DMS79 treated with DMSO at 0.1 percent for 48 hours (cell line): ENCODE results near the gene SOCS7.
"Not testable (repeated sequence)": the region's sequence is repeated elsewhere in the genome, so short reads cannot be mapped to it uniquely, and the experiment has no call there.

Experiments used
- DNase-seq: peaks from one replicate; lab custom pipeline; 2025; lab: John Stamatoyannopoulos, UW

The SOCS7 gene

DNA sequence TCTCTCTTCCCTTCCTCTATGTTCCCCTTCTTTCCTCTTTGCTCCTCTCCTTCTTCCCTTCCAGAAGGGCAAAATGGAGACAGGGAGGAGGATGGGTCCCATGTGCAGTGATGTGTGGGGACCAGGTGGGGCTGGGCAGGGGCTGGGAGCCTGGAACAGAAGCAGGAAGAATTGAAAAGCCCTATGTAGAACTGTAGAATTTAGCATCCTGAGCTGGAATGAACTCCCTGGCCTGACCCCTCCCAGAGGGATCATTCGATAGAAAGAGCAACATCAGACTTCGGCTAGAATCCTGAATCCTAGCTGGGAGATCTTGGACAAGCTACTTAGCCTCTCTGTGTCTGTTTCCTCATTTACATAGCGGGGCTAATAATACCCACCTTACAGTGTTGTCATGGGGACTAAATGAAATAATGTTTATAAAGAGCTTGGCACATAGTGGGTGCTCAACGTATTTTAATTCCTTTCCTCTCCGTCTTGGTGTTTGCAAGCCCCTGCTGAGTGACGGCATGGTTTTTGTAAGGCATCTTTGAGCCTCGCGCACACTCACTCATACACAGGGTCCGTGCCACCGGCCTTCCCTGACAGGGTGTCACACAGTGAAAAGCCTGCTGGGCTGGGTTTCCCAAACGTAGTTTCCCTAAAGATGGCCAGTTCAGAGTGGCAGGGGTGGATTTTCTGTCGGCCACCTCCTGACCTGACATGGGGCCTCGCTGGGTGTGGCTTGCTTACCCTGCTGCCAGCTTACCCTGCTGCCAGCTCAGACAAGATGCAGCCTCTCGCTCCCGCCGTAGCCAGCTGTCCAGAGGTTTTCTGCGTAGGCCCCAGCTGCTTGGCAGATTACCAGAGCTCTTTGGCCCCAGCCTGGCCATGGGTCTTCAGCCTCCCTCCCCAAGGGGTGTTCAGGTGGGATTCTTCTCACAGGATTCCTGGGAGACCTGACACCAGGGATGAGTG is 70.5 kb downstream of the SOCS7 start:
- DNase-seq = no peak

DNA sequence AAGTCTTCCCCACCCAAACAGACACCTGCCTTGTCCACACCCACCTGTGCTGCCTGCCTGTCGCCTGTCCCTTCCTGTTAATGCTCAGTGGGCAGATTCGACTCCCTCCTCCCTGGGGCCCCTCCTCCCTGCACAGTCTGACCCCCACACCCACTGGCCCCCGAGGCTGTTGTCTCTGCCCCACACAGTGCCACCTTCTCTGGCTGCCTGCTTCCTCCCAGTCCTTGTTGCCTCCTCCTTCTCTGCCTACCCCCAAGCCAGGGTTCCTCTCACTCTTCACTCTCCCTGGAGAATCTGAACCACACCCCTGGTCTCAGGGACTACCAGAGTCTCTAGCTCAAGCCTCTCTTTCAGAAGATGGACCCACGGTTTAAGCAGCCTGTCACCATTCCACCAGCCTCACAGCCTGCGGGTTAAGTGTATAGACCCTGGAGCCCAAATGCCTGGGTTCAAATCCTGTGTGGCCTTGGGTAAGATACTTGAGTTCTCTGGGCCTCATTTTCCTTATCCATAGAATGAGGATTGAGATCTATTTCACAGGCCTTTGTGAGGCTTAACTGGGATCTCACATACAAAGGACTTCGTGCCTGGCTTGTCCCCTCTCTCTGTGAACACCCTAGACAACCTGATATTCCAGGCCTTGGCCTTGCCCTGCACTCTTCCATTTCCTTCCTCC is 72.8 kb downstream of the SOCS7 start:
- no peak for DNase-seq

DNA sequence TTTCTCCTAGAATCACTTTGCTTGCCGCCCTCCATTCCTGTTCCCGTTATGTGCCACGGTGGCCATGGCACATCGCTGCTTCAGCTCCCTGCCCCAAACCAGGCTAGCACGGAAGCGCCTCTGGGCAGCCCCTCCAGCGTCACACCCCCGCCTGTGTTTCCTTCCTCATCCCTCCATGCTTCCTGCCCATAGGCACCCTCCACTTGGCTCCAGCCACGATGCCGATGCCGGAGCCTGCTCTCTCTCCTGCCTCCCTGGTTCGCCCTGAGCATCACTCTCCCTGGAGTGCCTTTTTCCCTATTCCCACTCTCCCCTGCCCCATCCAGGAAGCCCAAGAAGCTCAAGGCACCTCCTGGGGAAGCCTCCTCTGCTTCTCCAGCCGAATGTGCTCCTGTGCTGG is 73.4 kb downstream of the SOCS7 start:
- DNase-seq = no peak

DNA sequence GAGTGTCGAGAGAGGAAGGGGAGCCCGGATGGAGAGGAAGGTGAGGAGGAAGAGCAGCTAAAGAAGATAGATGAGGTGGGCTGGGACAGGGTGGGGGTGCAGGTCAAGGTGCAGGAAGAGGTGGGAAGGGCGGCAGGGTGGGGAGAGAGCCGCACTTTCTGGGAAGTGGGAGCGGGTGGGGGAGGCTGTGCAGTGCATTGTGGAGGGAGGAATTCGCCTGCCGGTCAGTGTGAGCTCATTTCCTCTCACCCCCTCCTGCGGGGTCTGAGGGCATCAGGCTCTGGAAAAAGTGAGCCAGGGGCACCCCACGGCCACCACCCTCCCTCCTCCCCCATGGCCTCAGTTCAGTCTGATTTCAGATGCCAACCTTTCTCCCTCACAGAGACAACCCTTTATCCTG is 74.1 kb downstream of the SOCS7 start:
- no peak for DNase-seq

DNA sequence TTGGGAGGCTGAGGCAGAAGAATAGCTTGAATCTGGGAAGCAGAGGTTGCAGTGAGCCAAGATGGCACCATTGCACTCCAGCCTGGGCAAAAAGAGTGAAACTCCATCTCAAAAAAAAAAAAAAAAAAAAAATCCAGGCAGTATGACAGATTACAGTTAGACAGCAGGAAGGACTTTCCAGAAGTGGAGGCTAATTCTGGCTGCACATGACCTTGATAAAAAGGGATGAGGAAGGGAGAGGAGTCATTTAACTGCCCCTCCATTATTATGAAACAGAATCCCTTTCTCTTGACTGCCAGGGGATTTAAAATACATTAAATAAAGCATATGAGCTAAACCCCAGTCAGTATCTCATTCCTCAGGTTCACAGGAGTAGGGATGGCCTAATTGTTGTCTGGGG is 74.8 kb downstream of the SOCS7 start:
- no peak for DNase-seq

DNA sequence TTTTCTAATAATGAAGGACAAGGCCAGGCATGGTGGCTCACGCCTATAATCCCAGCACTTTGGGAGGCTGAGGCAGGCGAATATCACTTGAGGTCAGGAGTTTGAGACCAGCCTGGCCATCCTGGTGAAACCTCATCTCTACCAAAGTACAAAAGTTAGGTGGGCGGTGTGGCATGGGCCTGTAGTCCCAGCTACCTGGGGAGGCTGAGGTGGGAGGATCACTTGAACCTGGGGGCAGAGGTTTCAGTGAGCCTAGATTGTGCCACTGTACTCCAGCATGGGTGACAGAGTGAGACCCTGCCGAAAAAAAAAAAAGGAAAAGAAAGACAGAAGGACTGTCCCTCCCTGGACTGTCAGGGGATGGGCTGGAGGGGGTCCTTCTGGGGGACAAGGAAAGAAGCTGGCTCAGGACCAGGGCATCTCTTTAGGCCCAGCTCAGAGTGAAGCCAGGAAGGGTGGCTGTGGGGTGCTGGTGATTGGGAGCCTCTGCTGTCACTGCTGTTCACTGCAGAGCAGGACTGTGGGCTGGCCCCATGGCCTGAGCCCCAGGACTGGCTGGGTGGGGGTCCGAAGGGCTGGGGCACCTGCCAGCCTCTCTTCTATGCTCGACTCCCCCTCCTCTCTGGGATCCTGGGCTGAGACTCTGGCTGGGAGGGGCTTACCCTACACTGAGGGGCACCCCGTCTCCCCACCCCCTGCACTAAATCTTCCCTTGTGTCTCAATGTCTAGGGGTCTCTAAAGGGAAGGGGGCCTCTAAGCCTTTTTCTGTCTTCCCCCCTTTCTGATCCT is 75.7 kb downstream of the SOCS7 start:
- DNase-seq = no peak

DNA sequence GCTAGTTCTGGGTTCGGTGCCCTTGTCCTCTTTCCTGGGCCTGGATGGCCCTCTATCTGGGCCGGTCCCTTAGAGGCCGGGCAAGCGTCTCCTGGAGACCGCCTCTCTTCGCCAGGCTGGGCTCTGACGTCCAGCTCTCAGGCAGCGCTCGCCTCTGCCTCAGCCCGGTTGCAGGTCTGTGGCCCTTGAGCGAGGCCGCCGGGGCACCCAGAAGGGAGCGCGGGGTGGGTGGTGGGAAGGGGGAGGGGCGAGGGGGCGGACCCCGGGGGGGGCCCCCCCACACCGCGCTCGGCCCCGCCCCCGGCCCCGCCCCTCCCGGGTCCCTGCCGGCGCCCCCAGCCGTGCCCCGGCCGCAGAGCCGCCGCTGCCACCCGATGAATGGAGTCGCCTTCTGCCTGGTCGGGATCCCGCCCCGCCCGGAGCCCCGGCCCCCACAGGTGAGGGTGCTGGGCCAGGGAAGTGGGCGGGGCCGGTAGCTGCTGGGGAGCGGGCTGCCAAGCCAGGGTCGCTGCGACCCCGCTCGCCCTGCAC is 76.5 kb downstream of the SOCS7 start, which contains the start of gene ARHGAP23:
TSS of gene ARHGAP23 (plus strand) at position 353 of the 531 bp plus-strand sequence. CDS start at position 375, 22 bp downstream.
- DNase-seq = peak; percentile 17

DNA sequence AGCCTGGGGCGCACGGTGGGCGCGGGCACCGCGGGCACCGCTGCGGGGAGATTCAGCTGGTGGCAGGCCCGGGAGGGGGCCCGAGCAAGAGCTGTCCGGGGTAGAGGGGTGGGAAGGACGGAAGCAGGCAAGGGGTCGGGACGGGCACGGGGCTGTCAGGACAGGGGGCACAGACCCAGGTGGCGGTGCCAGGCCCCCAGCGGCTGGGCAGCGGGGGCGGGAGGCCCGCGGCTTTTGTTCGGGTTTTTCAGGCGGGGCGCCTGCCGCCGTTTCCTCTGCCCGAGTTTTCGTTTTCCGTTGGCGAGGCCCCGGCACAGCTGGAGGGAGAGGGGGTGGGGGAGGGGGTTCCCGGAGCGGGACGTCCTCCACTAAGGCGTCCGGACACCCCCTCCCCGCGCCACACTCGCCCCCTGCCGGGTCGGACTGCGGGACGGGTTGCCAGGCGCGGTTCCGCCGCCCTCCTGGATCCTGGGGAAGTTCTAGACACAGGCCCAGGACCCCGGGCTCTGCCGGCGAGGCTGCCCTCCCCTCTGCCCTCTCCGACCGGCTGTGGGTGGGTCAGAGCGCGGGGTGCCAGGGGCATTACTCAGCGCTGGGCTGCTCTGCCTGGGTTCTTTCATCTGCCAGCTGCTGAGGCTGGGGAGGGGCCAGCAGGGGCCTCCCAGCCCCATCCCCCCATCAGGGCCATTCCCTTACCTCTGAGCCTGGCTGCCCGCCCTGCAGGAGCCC is 77.2 kb downstream of the SOCS7 start:
- DNase-seq = no peak

DNA sequence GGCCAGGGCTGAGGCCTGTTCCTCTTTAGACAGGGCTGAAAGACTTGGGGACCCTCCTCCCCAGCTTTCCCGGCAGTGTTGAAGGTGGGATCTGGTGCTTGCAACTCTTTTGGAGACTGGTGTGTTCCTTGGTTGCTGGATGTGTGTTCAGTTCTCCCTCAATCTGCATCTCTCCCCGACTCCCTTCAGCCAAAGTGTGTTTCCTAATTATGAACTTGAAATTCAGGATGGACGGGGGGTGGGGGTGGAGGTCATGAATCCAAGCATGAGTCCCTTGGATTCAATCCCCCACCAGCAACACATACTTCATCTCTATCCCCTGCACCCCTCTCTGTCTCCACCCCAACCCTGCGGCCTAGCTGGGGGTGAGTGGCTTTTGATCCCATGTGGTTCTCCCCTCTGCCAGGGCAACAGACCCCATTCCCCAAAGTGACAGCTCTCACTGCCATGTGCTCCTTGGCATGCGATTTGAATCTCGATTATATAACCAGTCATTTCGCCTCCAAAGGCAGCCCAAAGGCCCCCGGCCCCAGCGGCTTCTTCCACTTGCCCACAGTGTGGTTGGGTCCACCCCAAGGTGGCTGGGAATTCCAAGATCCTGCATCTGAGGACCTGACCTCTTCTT is 77.9 kb downstream of the SOCS7 start:
- no peak for DNase-seq

DNA sequence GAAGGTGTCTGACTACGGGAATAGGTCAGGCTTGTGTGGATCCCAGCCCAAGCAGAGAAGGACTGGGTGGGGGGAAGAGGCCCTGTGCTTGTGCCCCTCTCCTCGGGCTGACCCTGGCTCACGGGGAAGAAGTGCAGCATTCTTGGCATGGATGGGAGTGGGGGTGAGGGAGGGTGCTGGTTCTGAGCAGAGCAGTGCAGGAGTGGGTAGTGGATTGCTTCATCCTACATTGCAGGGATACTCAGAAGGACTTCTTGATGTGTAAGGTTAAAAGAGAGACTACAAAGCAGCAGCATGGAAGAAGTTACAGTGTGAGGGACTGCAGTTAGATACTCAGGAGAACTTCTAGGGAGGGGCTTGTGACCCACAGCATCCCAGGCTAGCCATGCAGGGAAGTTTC is 78.7 kb downstream of the SOCS7 start:
- no peak for DNase-seq

DNA sequence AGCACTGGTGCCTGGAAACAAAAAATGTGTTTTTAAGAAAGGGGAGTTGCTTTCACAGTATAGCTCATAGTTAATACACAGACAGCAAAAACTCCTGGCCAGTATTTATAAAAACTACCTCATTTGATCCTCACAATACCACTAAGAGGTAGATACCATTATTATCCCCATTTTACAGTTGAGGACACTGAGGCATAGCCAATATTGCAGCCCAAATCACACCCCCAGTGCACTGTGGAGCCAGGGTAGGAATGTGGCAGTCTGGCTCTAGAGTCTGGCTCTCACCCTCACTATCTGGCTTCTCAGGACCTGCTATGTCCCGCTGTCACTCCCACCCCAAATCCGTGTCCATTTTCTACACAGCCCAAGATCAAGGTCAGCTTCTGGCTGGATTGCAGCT is 79.2 kb downstream of the SOCS7 start:
- no peak for DNase-seq

DNA sequence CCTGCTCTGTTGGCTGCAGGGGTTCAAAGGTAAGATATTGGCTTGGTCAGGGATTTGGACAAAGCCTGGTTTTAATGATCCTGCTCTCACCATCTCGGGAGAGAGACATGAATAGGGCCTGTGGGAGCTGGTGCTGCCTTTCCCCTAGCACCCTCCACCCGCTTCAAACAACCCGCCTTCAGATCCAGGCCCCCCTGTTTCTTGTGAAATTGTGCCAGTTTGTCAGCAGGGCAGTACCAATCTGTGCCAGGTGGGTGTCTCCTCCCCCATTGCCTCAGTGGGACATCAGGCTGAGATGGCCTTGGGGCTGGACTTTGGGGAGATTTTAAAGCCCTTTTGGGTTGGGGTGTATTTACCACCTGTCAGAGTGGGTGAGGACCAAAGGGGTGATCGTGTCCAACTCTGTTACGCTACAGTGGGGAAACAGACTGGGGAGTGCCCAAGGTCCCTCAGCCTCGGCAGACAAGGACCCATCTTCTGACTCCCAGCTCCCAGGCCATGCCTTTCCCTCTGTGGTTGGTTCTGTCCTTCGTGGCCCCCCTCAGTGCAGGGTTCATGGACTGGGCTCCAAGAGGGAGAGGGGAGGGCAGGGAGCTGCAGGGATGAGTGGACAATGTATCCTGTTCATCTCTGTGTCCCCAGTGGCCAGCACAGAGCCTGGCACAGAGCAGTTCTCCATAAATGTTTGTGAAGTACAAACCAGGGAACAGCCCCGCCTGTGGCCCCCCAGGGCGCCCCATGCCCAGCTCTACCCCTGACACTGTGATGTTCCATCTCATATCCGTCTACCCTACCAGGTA is 79.9 kb downstream of the SOCS7 start:
- no peak for DNase-seq

DNA sequence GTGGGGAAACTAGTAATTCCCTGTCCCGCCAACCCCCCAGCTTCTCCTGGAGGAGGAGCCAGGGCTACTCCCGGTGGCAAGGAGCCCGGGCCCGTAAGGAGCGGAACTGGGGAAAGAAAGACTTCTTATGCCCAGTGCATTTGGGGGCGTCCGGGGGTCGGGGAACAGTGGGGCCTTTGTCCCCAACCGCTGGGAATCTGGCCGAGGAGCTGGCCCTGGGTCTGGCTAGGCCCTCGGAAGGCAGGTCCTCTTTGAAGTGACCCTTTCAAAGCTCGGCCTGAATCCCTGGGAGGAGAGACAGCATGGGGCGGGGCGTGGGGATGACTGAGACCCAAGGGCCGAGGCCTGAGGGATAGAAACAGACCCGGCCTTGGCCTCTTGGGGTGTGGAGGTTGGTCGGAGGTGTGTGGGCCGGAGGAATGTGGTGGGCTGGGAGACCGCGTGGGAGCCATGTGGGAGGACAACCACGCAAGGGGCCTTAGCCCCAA is 82.6 kb downstream of the SOCS7 start:
- DNase-seq = no peak

DNA sequence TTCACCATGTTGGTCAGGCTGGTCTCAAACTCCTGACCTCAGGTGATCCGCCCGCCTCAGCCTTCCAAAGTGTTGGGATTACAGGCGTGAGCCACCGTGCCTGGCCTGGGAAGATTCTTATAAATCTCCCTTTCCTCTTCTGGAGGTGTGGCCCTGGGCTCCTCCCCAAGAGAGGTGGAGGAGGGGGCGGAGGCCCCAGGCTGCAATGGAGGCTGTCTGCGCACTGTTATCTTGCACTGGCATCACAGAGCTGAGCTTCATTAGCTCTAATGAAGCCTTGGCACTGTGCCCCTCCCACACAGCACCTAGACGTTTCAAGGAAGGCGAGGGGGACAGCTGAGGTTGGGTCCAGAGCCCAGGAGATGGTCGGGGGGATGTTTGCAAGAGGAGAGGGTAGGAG is 84.2 kb downstream of the SOCS7 start:
- DNase-seq = no peak

DNA sequence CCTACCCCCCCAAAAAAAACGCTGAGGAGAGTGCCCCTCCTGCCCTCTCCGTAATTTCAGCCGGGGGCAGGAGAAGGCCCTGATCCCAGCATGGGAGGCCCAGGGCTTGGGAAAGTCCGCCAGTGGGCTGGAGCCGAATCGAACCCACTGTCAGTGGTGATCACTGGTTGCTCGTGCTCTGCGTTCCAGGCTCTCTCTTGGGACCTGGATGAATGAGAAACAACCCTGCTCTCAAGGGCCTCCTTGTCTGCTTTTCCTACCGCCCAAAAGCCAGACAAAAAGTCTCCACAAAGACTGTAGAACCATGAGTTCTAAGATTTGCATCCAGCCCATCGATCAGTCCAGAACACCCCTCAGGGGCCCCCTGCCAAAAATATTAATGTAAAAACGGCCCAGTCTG is 84.7 kb downstream of the SOCS7 start:
- no peak for DNase-seq

DNA sequence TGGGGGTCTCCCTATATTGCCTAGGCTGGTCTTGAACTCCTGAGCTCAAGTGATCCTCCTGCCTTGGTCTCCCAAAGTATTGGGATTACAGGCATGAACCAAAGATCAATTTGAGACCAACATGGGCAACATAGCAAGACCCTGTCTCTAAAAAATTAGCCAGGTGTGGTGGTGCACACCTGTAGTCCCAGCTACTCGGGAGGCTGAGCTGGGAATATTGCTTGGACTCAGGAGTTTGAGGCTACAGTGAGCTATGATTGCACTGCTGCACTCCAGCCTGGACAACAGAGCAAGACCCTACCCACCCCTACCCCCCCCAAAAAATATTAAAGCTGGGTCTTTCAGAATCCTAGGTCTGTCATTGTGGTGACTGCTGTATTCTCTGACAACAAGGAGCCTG is 85.7 kb downstream of the SOCS7 start:
- DNase-seq = not testable (repeated sequence)

DNA sequence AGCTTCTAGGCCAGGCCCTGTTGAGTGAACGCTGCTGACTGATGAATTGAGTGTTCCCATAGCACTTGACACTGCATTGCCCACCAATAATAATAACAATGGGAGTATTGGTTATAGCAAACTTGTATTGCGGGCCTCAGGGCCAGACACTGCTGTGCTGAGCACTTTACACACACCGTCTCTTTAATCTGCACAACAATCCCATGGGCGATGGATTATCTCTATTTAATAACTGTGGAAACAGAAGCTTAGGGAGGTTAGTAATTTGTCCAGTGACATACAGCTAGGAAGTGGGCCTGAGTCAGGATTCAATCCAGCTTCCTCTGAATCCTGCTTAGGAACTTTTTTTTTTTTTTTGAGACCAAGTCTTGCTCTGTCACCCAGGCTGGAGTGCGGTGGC is 87.8 kb downstream of the SOCS7 start:
- no peak for DNase-seq

DNA sequence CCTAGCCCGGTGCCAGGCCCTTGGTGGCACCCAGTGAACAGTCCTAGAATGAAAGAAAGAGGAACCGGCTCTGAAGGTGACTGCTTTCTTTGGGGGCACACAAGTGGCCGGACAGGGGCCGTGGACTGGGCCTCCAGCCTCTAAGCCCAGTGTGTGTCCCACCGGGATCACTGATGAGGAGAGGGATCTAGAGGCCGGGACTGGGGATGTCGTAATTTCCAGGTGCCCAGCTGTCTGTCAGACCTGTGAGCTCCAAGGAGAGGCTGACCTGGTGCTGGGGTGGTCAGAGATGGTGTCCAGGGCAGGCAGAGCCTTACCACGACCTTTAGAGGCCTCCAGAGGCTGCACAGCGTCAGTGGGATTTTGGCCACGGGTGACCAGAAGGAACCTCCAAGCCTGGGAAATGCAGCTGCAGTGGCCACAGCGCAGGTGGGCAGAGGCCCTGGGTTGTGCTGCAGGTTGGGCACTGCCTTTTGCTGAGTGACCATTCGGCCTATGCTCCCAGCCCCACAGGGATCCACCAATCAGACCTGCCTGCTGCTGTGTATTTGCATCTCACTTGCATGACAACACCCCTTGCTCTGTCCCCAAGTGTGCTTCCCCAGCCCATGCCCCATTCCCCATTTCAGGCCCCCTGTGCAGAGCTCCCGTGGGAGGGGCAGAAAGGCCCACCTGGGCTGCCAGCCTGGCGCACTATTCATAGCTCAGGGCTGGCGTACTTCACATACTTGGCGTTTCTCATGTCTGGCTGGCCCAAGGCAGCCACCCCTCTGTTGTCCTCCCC is 89.2 kb downstream of the SOCS7 start:
- no peak for DNase-seq

DNA sequence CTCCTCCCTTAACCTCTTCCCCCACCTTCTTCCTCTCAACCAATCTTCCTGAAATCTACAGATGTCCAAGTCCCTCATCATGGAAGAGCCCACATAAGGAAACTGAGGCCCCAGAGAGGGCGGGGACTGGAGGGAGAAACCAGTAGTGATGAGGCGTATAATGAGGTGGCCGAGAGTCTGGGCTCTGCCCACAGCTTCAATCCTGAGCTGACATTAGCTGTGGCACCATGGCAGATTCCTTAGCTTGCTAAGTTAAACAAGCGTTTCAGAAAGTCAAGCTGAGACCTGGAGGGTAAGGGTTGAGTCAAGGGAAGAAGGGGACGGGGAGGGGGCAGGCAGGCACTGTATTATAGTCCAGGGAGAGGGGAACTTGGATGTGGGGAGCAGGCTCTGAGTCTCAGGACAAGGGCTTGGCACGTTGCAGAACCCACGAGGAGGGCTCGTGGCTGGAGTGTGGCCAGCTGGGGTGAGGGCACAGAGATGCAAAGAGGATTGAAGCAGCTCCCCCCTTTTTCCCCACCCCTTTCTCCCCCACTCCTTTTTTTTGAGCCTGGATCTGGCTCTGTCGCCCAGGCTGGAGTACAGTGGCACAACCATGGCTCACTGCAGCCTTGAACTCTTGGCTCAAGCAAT is 89.9 kb downstream of the SOCS7 start:
- no peak for DNase-seq
